H1 (cell line): ENCODE data around the gene DGUOK.

Experiments
- CEBPB ChIP-seq: IDR thresholded peaks from 2 replicates; pipeline ENCODE4 v1.6.1; 2012; ENCODE audit warnings: low read depth, low read length
- CHD2 ChIP-seq: IDR thresholded peaks from 2 replicates; pipeline ENCODE4 v1.6.1; 2012; ENCODE audit warnings: low read length, improper control_type of control experiment
- CREB1 ChIP-seq: IDR thresholded peaks from 2 replicates; pipeline ENCODE4 v1.6.1; 2012; ENCODE audit warnings: inconsistent platforms
- EP300 ChIP-seq, 2 experiments: IDR thresholded peaks; 1 replicate in 1 of 2; 2 replicates in 1 of 2; pipeline ENCODE4 v1.6.1; 2011 to 2012; ENCODE audit warnings: low read depth in 2 of 2, low read length in 2 of 2, mild to moderate bottlenecking in 2 of 2, borderline replicate concordance in 1 of 2, inconsistent platforms in 1 of 2, moderate library complexity in 1 of 2
- EZH2 ChIP-seq: fragments of 200-600 bp; sonication (generic); IDR thresholded peaks from 2 replicates; pipeline ENCODE4 v1.7.1; 2012; ENCODE audit warnings: low read depth, mild to moderate bottlenecking, moderate library complexity, low read length, inconsistent platforms; ENCODE audit not compliant: severe bottlenecking
- FOSL1 ChIP-seq: IDR thresholded peaks from 2 replicates; pipeline ENCODE4 v1.6.1; 2011; ENCODE audit warnings: mild to moderate bottlenecking, low read depth, low read length, moderate library complexity; ENCODE audit not compliant: insufficient read depth
- JUND ChIP-seq: IDR thresholded peaks from 2 replicates; pipeline ENCODE4 v1.6.1; 2011; ENCODE audit warnings: mild to moderate bottlenecking, improper control_type of control experiment, low read length
- POLR2A ChIP-seq, 2 experiments: IDR thresholded peaks; 1 replicate in 1 of 2; 2 replicates in 1 of 2; pipeline ENCODE4 v1.6.1; 2011; ENCODE audit warnings: low read depth in 2 of 2, low read length in 2 of 2, mild to moderate bottlenecking in 2 of 2; ENCODE audit errors: control extremely low read depth in 1 of 2
- POLR2AphosphoS5 ChIP-seq: IDR thresholded peaks from 2 replicates; pipeline ENCODE4 v1.6.1; 2011; ENCODE audit warnings: low read depth, low read length
- TF ChIP-seq, protein P1 (sequence below), 3 experiments: IDR thresholded peaks; 1 replicate in 2 of 3; 2 replicates in 1 of 3; pipeline versions ENCODE4 v1.5.1 to v1.6.1; 2011; ENCODE audit warnings: low read length in 3 of 3, mild to moderate bottlenecking in 3 of 3, inconsistent platforms in 2 of 3, low read depth in 1 of 3, moderate library complexity in 1 of 3; ENCODE audit not compliant: insufficient read depth in 1 of 3; ENCODE audit errors: control extremely low read depth in 1 of 3
- TF ChIP-seq, protein P2 (sequence below): IDR thresholded peaks from 2 replicates; pipeline ENCODE4 v1.6.1; 2011; ENCODE audit warnings: low read depth, mild to moderate bottlenecking, low read length; ENCODE audit not compliant: insufficient read depth

DNA sequence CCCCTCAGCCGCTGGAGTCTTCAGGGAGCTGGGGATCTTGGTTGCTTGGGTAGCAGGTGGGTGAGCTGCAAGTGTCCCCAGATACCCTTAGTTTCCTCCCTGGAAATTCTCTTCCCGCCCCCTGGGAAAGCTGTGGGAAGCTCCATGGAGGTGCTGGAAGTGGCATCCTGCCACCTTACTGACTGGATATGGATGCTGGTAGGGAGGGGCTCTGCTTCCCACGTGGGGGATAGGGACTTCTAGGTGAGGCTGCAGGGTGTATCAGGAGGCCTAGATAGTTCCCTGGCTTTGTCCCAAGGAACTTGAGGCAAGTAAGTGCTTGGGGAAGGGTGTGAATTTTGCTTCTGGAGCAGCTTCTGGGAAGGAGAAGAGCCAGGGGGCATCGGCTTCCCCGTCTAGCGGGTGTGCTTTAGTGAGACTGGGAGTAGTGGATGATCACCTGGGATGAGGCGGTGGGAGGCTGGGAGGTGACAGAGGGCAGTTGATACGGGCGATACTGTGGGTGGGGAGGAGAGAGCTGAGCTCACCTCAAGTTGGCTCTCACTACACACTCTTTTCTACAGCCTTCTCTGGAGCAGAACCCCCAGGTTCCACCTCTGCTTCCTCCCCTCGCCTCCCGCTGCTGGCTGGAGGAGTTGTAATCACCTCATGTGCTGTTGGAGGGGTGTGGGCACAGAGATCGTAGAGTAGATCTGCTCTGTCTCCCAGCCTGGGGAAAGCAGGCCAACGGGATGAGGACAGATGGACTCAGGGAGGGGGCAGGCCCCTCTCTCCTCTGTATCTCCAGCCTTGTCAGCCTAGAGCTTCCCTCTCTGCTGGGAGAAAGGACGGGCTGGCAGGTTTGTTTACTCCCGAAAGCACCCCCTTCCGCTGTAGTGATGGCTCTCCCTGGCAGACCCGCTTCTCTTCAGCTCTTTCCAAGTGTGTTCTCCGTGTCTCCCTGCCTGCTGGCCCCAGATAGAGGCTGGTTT, 77.8 kb downstream of the DGUOK start:
- TF ChIP-seq CREB1, result no peak
- TF ChIP-seq FOSL1, result no peak
- no peak for TF ChIP-seq POLR2A (IDR thresholded peaks at IDR 0.05; ENCODE audit: control extremely low read depth in 1 of 2, low read depth in 2 of 2, low read length in 2 of 2)
- TF ChIP-seq, protein P1, sequence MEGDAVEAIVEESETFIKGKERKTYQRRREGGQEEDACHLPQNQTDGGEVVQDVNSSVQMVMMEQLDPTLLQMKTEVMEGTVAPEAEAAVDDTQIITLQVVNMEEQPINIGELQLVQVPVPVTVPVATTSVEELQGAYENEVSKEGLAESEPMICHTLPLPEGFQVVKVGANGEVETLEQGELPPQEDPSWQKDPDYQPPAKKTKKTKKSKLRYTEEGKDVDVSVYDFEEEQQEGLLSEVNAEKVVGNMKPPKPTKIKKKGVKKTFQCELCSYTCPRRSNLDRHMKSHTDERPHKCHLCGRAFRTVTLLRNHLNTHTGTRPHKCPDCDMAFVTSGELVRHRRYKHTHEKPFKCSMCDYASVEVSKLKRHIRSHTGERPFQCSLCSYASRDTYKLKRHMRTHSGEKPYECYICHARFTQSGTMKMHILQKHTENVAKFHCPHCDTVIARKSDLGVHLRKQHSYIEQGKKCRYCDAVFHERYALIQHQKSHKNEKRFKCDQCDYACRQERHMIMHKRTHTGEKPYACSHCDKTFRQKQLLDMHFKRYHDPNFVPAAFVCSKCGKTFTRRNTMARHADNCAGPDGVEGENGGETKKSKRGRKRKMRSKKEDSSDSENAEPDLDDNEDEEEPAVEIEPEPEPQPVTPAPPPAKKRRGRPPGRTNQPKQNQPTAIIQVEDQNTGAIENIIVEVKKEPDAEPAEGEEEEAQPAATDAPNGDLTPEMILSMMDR (IDR thresholded peaks at IDR 0.05; ENCODE audit: control extremely low read depth in 1 of 3, insufficient read depth in 1 of 3, low read depth in 1 of 3, low read length in 3 of 3), result no peak
- TF ChIP-seq EZH2, result no peak
- no peak for TF ChIP-seq JUND
- no peak for TF ChIP-seq CHD2
- no peak for TF ChIP-seq CEBPB
- no peak for TF ChIP-seq POLR2AphosphoS5
- TF ChIP-seq, protein P2, sequence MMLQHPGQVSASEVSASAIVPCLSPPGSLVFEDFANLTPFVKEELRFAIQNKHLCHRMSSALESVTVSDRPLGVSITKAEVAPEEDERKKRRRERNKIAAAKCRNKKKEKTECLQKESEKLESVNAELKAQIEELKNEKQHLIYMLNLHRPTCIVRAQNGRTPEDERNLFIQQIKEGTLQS, result no peak
- TF ChIP-seq EP300 (IDR thresholded peaks at IDR 0.05; ENCODE audit: borderline replicate concordance in 1 of 2, low read depth in 2 of 2, low read length in 2 of 2), result no peak
